Measurements from ENCODE around the gene PPARA. TPM values are rescaled to one million over a fixed set of nuclear protein-coding genes. Genes with fewer than 3 reads are reported as not detected.

The PPARA gene
- total and polyA plus RNA-seq, 2 of the 4 experiments (the other 2 are of a cell fraction): 3.1 to 7.0 TPM

GRCh38 chr22:46238541-46238940 is 88.2 kb downstream of the PPARA start:
- H2BK20ac ChIP-seq (ENCODE audit: low read depth, low read length): no peak overlapping the region
- BruUV-seq (replicated peaks): no TSS peak
- no peak overlapping the region for H2AK9ac ChIP-seq (replicated peaks; ENCODE audit: low read depth, low read length, poor library complexity)
- H3K79me1 ChIP-seq (ENCODE audit: low read depth in 1 of 2, low read length in 2 of 2): 0 out of 4 replicates have a peak, but pooled peaks cover 0 to 4% of the 10 kb centered on the region in 2 experiments
- H2BK5ac ChIP-seq (ENCODE audit: low read depth, low read length, poor library complexity, severe bottlenecking): no peak overlapping the region
- CTCF ChIA-PET: no interaction called here
- no peak overlapping the region for H3K4ac ChIP-seq (ENCODE audit: low read depth, low read length)
- in situ Hi-C loops (cut with MboI; ENCODE audit: low sequenced_read_pairs) (no loop called here), intact Hi-C loops (cut with micrococcal nuclease) (no loop called here), dilution Hi-C loops (cut with HindIII; ENCODE audit: low sequenced_read_pairs, unreplicated experiment) (no loop called here)
- no peak overlapping the region for H2AFZ ChIP-seq (replicated peaks; ENCODE audit: low read length, poor library complexity)
- peaks cover 21% of the 10 kb centered on the region for H3K36me3 ChIP-seq (ENCODE audit: control insufficient read depth, insufficient read depth, low read length)
- H3K4me3 ChIP-seq (ENCODE audit: insufficient read depth, low read depth, low read length): no peak overlapping the region
- POLR2A ChIA-PET (ENCODE audit: unreplicated experiment): interaction anchor here (0.6 kb wide), 1 partner anchor 17 kb away, joined by 3 read pairs; no protein-coding TSS in a partner anchor
- H3K27ac ChIP-seq (ENCODE audit: insufficient read depth, low read length): no peak overlapping the region
- TF ChIP-seq USF2 (IDR thresholded peaks at IDR 0.05; ENCODE audit: low read depth, low read length) (no peak), POLR2A (IDR thresholded peaks at IDR 0.05; ENCODE audit: low read depth, low read length) (no peak), BHLHE40 (IDR thresholded peaks at IDR 0.05; ENCODE audit: low read depth, low read length) (no peak), ELK1 (IDR thresholded peaks at IDR 0.05; ENCODE audit: borderline replicate concordance, low read depth, low read length) (no peak), CHD1 (IDR thresholded peaks at IDR 0.05; ENCODE audit: low read depth, low read length) (no peak), FOS (IDR thresholded peaks at IDR 0.05; ENCODE audit: low read depth, low read length) (no peak), RCOR1 (IDR thresholded peaks at IDR 0.05; ENCODE audit: insufficient replicate concordance, low read length) (no peak), SMC3 (IDR thresholded peaks at IDR 0.05; ENCODE audit: low read depth, low read length) (no peak), NFE2L2 (IDR thresholded peaks at IDR 0.05; ENCODE audit: low read depth, low read length) (no peak), MXI1 (IDR thresholded peaks at IDR 0.05; ENCODE audit: borderline replicate concordance, low read depth, low read length) (no peak), MAFK (IDR thresholded peaks at IDR 0.05; ENCODE audit: low read depth, low read length) (no peak), CEBPB (IDR thresholded peaks at IDR 0.05; ENCODE audit: low read depth, low read length) (no peak), CTCF (conservative IDR thresholded peaks at IDR 0.05; ENCODE audit: low read depth, low read length) (no peak), RFX5 (IDR thresholded peaks at IDR 0.05; ENCODE audit: low read depth, low read length) (no peak), MAZ (IDR thresholded peaks at IDR 0.05; ENCODE audit: borderline replicate concordance, low read depth, low read length) (no peak), RAD21 (IDR thresholded peaks at IDR 0.05; ENCODE audit: low read length) (no peak)
- no peak overlapping the region for H3K9ac ChIP-seq (ENCODE audit: low read depth, low read length)
- no peak overlapping the region for H4K91ac ChIP-seq (ENCODE audit: insufficient read depth, low read depth, low read length)
- no peak for DNase-seq
- H3K27me3 ChIP-seq (ENCODE audit: control insufficient read depth, insufficient read depth, low read length): no peaks in the 10 kb centered on the region
- H3K56ac ChIP-seq (ENCODE audit: extremely low read depth, insufficient read depth, low read length): no peak overlapping the region
- no peak overlapping the region for H2AK5ac ChIP-seq (ENCODE audit: low read depth, low read length)
- 89% methylated on average over 12 of the region's 16 CpGs; no CpG with 5 or more reads in 1 of the 2 experiments for WGBS, 2 experiments (ENCODE audit: extremely low coverage in 2 of 2, insufficient read length in 1 of 2)
- no peak overlapping the region for H3K14ac ChIP-seq (replicated peaks; ENCODE audit: low read depth, low read length)
- no peak overlapping the region for H2BK15ac ChIP-seq (ENCODE audit: low read depth, low read length)
- no peaks in the 10 kb centered on the region; the same call in 1 of the 2 replicates for H4K20me1 ChIP-seq (ENCODE audit: insufficient read depth, low read length)
- no peak overlapping the region for H3K18ac ChIP-seq (ENCODE audit: low read depth, low read length)
- no peak overlapping the region for H4K5ac ChIP-seq (ENCODE audit: low read depth, low read length)
- H2BK120ac ChIP-seq (ENCODE audit: low read depth, low read length): no peak overlapping the region
- H3K4me2 ChIP-seq (ENCODE audit: low read depth, low read length): no peak overlapping the region
- peaks cover 4% of the 10 kb centered on the region for H3K4me1 ChIP-seq (ENCODE audit: control insufficient read depth, insufficient read depth, low read length)
- H4K8ac ChIP-seq (ENCODE audit: low read depth in 2 of 2, low read length in 2 of 2): no peak overlapping the region
- H3K23ac ChIP-seq (ENCODE audit: low read depth, low read length): no peak overlapping the region
- H3K9me1 ChIP-seq (ENCODE audit: insufficient read depth, low read length): peaks cover 2% of the 10 kb centered on the region; the same call in 1 of the 2 replicates
- ATAC-seq (ENCODE audit: low read depth): no peak
- H3K9me3 ChIP-seq (ENCODE audit: control insufficient read depth, insufficient read depth, low read length): no peaks in the 10 kb centered on the region

All from IMR-90 (cell line).